ENCODE data around the gene DIAPH1.

DIAPH1 gene

GRCh38 chr5:141609044-141609443 lies 9.8 kb downstream of the DIAPH1 start:
- DNase-seq = no peak

GRCh38 chr5:141608557-141608956 lies 10.2 kb downstream of the DIAPH1 start:
- DNase-seq = no peak

GRCh38 chr5:141608046-141608445 lies 10.8 kb downstream of the DIAPH1 start:
- DNase-seq = no peak

- no peak for DNase-seq
These were observed 13.1 kb downstream of the DIAPH1 start for GRCh38 chr5:141605523-141606277.

DNA sequence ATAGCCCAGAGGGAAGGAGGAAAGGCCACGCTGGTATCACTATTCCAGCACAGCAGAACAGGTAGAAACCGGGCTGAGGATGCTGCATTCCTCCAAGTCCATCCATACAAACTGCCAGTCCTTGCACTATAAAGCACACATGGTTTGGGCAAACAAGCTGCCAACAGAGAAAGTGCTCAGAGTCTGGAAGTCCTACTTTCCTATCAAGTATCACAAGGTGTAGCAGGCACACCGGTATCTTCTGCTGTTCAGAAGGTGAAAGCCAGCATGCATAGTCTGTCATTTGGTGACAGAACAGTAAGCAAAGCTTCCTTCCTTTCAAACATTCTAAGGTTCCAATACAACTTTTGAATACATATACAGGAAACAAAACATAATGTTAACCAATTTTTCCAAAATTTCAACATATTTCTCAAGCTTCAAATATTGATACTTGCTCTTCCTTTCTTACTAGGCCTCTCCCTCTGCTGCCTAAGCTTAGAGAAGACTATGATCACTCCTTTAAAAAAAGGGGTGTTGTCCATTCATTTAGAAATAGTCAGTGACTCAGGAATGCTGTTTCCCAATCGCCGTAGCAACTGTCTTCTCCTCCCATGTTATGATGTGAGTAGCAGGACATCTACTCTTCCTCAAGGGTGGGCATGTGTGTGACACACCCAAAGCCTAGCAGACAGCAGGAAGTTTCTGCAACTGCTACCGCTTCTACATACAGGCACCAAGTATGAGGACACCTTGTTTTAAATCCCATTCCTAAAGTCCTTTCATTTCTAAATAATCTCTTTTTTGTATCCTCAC lies 14.7 kb downstream of the DIAPH1 start:
- DNase-seq = no peak

DNA sequence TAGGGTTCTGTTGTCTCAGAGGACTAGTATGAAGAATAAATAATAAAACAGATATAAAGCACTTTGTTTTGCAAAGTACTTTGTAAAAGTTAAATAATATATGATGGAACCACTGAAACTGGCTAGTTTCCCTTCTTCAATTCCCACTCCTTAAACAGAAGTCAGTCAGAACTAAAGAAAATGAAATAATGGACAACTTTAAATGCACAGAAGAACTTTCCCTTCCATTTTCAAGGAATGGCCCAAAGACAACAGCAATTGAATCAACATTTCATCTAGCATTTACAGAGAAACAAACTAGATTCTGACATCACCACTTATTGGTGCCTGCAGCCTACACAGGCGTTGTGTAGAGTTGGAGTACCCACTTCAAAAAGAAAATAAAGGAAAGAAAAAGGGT lies 16.2 kb downstream of the DIAPH1 start:
- no peak for DNase-seq

GRCh38 chr5:141598391-141599345 lies 20.1 kb downstream of the DIAPH1 start:
- no peak for DNase-seq

DNA sequence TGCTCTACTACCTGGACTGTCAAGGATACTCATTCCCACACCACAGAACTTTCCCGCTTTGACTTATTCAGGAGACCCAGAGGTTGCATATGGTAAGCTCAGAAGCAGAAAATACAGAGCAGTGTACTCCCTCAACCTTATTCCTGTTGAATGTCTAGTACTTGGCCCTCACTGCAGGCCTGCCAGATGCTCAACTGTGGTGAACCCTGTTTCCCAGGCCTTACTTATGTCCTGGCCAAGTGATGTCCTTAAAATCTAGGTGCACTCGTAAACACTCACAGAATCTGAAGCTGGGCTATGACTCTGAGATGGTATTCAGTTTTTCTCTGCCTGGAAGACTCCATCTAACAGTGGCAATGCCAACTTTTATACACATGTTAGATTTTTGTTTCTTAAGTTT lies 21.0 kb downstream of the DIAPH1 start:
- DNase-seq = no peak

DNA sequence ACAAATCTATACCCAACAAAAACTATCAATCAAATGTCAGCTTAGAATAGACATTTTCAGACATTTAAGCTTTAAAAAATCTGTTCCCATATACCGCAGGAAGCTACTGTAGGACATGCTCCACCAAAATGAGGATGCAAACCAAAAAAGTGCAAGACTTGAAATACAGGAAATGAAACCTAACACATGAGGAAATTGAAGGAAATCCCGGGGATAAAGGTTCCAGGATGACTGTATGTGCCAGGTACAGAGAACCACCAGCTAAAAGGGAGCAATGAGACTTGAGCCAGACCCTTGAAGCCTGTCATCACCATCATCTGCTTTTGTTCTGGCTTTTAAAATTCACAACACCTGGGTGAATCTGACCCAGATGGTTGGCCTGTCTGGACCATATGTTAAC lies 21.4 kb downstream of the DIAPH1 start:
- DNase-seq = no peak

GRCh38 chr5:141596867-141597266 lies 21.9 kb downstream of the DIAPH1 start:
- no peak for DNase-seq

DNA sequence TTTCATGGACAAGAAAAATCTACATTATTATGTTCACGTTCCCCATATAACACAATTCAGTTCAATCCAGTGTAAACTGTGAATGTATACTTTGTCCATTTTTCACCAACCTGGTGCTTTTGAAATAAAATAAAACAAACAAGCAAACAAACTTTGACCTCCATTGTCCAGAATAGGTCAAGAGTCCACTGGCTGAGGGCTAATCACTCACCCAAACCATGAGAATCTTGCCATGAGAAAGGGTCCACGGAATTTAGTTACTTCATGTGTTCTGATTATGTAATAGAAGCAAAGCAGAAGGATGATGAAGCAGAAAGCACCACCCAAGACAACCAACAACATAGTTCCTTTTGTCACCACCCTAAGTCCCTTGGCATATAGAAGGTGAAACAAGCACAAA lies 28.7 kb downstream of the DIAPH1 start:
- no peak for DNase-seq

DNA sequence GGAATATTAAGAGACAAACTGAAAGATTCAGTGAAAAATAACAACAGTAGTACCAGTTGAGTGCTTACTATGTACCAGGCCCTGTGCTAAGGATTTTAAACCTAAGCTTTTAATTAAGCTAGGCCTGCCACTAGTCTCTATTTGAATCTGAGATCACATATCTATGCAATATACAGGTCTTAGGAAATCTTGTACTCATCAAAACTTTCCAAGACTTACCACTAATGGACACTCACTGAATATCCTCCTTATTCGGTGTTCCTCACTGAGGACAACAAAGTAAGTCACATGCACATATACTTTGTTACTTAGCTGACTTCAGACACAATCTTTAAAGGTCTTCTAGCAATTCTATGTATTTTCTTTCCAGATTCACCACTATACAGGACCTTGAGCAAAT lies 32.6 kb downstream of the DIAPH1 start:
- DNase-seq = no peak

DNA sequence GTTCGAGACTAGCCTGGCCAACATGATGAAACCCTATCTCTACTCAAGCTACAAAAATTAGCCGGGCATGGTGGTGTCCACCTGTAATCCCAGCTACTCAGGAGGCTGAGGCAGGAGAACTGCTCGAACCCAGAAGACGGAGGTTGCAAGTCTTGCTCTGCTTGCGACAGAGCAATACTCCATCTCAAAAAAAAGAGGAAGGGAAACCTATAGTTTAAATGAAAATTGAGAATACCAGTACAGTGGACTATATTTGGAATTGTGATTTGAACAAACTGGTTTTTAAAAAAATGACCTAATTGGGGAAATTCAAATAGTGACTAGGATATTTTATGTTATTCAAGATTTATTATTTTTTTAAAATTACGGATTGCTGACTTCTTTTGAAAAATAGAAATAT lies 33.2 kb downstream of the DIAPH1 start:
- no peak for DNase-seq

DNA sequence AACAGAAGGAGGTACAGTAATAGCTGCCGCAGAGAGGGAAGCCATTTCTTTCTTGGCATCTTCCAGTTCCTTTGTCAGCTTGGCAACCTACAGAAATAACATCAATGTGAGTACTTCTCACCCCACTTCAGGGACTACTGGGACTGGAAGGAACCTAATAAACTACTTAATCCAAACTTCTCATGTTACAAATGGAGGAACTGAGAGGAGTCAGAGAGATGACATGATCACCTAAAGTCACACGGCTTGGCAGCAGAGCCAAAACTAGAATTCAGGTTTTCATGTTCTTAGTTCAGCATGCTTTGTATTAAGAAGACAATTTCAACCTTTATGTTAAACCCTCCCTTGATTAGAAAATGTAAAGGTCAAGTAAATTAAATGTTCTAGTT lies 44.7 kb downstream of the DIAPH1 start:
- no peak for DNase-seq

DNA sequence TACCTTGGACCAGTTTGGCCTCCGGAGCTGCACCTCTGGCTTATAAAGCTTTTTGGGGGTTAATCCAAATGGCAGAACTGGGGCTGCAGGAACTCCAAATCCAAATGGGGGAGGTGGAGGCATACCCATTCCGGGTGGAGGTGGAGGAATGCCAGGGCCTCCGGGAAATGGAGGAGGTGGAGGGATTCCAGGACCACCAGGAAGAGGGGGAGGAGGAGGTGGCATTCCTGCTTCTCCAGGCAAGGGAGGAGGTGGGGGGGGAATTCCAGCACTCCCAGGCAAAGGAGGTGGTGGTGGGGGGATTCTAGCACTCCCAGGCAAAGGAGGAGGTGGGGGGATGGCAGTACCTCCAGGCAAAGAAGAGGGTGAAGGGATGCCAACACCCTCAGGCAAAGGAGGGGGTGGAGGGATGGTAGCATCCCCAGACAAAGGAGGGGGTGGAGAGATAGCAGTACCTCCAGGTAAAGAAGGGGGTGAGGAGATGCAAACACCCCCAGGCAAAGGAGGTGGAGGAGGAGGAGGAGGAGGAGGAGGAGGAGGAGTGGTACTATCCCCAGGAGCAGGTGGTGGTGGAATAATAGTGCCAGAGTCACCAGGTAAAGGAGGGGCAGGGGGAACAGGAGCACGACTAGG lies 45.2 kb downstream of the DIAPH1 start:
- DNase-seq = no peak

- no peak for DNase-seq
These were observed 48.1 kb downstream of the DIAPH1 start for GRCh38 chr5:141570655-141571054.

GRCh38 chr5:141567513-141568117 lies 51.2 kb downstream of the DIAPH1 start:
- DNase-seq = no peak

DNA sequence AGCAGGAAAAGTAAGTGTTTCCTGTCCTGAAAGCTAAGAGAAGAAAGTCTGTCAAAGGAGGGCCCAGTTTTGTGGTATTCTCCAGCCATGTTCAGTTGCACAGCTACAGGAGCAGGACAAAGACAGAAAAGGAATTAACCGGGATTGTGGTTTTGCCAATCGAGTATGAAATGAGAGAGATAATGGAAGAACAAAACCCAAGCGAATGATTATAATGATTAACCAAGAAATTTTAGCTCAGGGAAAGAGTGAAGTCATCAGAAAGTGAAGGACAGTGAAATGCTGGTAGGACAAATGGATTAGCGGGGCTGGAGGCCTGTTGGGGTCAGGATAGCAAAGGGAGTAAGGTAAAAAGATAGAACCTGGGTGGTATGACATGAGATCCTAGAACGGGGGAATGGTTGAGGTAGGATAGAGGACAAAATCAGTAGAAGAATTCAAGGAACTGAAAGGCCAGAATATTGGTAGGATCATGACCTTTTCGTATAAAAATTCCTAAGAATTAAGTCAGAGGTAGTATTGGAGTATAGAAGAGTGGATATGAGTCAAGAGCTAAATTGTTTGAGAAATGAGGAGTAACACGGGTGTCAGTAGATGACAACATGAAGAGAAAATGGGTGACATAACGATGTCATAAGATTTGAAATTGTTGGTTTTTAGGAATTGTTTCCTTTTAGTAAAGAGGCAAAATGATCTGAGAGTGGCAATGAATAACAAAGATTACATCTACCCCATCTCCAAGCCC lies 52.8 kb downstream of the DIAPH1 start:
- no peak for DNase-seq

GRCh38 chr5:141564216-141564692 lies 54.5 kb downstream of the DIAPH1 start:
- DNase-seq = peak; percentile 69

- peak; percentile 73 for DNase-seq
These were observed 57.9 kb downstream of the DIAPH1 start for GRCh38 chr5:141560725-141561483.

GRCh38 chr5:141560151-141560550 lies 58.6 kb downstream of the DIAPH1 start:
- DNase-seq = peak; percentile 17
